ENCODE measurements around the gene ACACB.

- TF ChIP-seq POLR2A (IDR thresholded peaks at IDR 0.05) (no peak), CTCF (IDR thresholded peaks at IDR 0.05) (no peak)
Measured at GRCh38 chr12:109099431-109100020, 16.9 kb upstream of the ACACB start.

Measured in Peyer's patch (tissue), 4 donors.